Astrocyte of the cerebellum (primary cell): ENCODE results near the gene LYSMD3.

ENCODE experiments used
- DNase-seq: peaks from one replicate; pipeline ENCODE4 v3.0.0-alpha.2; 2011; ENCODE audit warnings: low read depth
- H3K4me3 ChIP-seq: 2 replicates; pipeline ENCODE4 v1.5.1; 2011; ENCODE audit warnings: mild to moderate bottlenecking, low read depth, low read length, moderate library complexity
- in situ Hi-C: cut with HindIII; loops from 2 replicates; pipeline ENCODE4 v1.10.0; 2017; ENCODE audit warnings: low sequenced_read_pairs
- TF ChIP-seq, protein P1 (sequence below): IDR thresholded peaks from 2 replicates; pipeline ENCODE4 v1.5.1; 2012; ENCODE audit warnings: low read length, low read depth, moderate library complexity, mild to moderate bottlenecking; ENCODE audit errors: missing control alignments

LYSMD3 gene

DNA sequence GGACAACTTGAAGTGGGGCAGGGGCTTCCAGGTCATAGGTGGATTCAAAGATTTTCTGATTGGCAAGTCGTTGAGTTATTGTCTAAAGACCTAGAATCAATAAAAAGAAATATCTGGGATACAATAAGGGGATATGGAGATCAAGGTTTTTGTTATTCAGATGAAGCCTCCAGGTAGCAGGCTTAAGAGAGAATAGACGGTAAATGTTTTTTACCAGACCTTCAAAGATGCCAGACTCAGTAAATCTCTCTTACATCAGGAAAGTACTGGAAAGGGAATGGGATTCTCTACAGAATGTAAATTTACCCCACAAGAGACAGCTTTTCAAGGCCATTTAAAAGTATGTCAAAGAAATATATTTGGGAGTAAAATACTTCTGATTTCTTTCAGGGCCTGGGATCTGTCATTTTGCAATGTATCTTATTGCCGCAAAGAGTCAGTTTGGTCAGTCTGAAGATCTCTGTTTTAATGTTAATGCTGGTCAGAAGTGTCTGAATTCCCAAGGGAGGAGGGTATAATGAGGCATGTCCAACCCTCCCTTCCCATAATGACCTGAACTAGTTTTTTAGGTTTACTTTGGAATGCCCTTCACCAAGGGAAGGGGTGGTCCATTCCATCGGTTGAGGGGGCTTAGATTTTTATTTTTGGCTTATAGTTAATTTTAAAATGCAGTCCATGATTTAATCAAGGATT, 13.6 kb upstream of the LYSMD3 start:
- H3K4me3 ChIP-seq, result no peak overlapping the region
- DNase-seq, result no peak
- in situ Hi-C loops, result no loop called here
- TF ChIP-seq, protein P1, sequence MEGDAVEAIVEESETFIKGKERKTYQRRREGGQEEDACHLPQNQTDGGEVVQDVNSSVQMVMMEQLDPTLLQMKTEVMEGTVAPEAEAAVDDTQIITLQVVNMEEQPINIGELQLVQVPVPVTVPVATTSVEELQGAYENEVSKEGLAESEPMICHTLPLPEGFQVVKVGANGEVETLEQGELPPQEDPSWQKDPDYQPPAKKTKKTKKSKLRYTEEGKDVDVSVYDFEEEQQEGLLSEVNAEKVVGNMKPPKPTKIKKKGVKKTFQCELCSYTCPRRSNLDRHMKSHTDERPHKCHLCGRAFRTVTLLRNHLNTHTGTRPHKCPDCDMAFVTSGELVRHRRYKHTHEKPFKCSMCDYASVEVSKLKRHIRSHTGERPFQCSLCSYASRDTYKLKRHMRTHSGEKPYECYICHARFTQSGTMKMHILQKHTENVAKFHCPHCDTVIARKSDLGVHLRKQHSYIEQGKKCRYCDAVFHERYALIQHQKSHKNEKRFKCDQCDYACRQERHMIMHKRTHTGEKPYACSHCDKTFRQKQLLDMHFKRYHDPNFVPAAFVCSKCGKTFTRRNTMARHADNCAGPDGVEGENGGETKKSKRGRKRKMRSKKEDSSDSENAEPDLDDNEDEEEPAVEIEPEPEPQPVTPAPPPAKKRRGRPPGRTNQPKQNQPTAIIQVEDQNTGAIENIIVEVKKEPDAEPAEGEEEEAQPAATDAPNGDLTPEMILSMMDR, result no peak

DNA sequence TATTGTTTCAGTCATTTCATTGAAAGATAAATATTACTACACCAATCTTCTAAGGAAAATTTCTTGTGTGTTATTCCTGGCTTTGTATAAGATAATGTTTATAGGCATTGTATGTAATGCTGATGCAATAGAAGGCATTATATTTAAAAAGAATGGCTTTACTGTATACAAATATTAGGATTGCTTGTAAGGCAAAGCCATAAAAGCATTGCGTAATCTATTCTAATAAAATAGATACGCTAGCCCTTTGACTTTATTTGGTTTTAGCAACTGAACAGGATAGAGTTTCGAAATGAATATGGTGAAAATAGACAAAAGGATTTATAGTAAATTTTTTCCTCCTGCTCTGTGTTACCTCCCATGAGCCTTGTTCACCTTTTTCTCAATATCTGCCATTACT, 5.5 kb upstream of the LYSMD3 start:
- TF ChIP-seq, protein P1, result no peak
- in situ Hi-C loops, result no loop called here
- no peak overlapping the region for H3K4me3 ChIP-seq
- DNase-seq, result no peak

DNA sequence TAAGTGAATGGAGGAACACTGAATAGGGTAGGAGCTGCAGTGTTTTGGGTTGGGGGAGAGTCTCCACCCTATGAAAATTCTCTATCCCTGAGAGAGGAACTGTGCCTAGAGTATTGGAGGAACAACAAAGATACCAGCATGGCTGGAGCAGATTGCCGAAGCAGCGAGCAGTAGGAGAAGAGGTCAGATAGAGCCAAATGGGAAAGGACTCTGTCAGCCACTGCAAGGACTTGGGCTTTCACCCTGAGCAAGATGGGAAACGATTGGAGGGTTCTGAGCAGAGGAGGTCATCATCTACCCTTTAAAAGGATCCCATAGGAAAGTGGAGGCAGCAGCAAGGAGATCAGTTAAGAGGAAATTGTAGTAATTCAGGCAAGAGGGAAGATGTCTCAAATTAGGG, 4.4 kb upstream of the LYSMD3 start:
- in situ Hi-C loops, result no loop called here
- TF ChIP-seq, protein P1, result no peak
- no peak overlapping the region for H3K4me3 ChIP-seq
- no peak for DNase-seq

DNA sequence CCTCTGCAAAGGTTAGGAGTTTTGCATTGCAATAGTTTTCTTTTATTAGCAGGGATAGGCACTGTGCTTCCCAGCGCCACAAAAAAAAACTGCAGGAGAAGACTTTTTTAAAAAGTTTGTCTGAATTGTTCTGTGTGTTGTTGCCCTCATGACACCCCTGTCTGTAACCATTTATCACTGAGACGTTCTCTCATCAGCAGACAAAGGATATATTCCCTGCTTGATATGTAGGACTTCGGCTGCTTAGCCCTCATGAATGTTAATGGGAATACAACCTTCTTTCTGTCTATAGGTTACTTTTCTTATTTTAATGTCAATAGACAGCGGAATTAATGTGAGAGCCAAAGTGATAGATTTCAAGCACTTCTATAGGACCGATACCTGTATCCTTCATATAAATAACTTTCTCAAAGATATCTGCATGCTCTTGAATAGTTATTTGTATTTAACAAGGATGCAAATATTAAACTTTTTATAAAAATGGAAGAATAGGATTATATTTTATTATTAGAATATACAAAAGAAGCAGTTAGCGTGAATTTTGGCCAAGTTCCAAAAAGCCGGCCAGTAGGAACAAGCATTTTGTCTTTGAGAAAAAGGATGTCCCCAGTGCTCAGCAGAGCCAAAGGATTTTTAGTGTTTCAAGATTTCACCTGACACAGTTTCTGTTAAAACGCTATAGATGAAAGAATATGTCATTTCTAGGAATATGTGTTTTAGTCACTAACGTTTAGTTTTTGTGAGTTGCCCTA, 1.5 kb upstream of the LYSMD3 start:
- no peak for DNase-seq
- TF ChIP-seq, protein P1, result no peak
- in situ Hi-C loops, result no loop called here
- H3K4me3 ChIP-seq, result peak overlapping the region; percentile 90

DNA sequence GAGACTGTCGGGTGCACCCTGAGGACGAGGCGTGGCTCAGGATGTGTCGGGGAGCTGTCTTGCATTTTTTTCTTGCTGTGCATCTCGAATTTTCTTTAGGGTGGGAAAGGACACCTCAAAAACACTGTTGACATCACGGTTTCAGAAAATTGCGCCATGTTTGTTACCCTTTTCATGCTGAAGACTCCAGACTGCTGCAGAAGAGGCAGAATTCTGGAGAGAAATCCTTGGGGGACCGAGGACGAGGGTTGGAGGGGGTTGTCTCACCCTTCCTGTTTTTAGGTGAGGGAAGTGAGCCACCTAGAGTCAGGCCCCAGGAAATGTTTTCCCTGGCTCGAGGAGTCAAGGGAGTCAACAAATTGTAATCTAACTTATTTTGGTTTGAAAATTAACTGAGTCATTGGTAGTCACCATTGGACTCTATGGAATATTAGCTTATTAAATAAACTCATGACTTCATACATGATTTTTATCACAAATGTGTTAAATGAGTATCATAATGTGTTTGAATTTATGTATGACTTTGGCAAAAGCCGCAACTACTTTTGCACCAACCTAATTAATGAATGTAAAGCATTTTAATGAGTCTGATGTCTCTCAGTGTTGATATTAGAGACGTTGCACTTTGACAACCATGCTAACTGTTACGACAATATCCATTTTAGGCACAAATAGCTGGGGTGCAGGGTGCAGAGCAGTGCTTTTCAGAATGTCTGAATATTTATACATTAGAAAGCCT, 724 bp upstream of the LYSMD3 start:
- DNase-seq, result peak; percentile 75
- in situ Hi-C loops, result no loop called here
- H3K4me3 ChIP-seq, result peak overlapping the region; percentile 90
- TF ChIP-seq, protein P1, result peak; percentile 77

DNA sequence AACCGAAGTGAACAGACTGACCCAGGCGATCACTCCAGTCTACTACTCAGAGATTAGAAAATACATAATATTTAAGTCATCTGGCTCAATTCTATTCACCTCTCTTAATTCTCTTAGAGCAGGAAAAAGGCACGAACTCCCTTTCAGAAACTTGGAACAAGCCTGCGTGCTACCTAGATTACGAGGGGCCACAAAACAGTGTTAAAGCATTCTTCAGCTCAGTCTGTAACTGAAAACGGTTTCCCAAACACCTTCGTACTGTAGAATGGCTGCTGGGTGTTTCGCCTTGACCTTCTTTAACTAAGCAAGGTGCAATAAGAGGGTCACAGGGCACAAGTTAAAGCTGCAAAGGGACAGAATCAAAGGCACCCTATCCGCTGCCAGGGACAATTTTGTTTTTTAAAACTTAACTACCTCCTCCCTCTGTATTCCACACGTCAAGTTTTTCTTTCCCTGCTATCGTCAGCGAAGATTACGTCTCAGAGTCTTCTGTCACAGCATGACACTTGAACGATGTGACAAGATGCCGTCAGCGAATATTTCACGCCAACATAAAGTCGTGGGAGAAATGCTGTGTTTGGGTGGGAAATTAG, 687 bp downstream of the LYSMD3 start:
- H3K4me3 ChIP-seq, result peak overlapping the region; percentile 90
- DNase-seq, result no peak
- TF ChIP-seq, protein P1, result no peak
- in situ Hi-C loops, result no loop called here
